HG02763 (cell line): ENCODE results near the gene MAPK7.
A peak's percentile ranks its signal among the peaks of the same experiment; 100 is the strongest.

ENCODE experiments used
- ATAC-seq: cut with Tn5 transposase; IDR thresholded peaks from one replicate; pipeline ENCODE4 v1.9.1; 2021; ENCODE audit warnings: mild to moderate bottlenecking, moderate library complexity; ENCODE audit not compliant: unreplicated experiment

The MAPK7 gene

DNA sequence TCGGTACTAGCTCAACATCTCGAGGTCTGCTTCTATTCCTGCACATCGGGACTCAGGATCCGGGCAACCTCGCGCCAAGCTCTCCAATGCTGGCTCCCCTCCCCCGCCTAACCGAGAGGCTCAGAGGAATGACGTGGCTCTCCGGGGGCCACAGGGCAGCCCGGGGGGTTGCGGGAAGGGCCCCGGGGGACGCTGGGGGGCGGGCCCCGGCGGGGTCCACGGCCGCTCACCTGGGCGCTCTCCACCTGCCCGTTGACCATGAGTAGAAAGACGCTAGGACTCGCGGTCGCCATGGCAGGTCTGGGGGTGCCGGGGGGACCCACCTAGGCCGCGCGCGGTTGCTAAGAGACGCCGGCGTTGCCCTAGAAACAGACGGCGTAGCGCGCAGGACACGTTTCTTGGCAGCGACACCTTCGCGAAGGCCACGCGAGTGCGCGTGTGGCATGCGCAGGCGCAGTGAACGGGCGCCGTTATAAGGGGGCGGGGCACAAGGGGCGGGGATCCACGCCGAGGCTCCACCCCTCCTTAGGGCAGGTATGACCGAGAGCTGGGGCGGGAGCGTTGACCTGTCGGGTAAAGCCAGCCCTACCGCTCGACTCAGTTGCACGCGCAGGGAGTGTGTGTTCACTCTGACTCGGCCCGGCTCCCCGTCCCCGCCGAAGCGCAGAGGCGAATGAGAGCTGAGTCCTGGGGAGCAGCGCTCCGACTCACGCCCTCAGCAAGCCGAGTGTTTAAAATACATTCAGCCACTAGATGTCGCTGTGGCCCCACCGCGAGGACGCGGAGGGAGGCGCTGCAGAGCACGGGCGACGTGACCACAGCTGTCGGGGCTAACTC, 15.8 kb upstream of the MAPK7 start, which contains the start of gene B9D1:
TSS of gene B9D1 (minus strand) at position 447 of the 837 bp plus-strand sequence. CDS start at position 293, 154 bp downstream.
- peak; percentile 78 for ATAC-seq

DNA sequence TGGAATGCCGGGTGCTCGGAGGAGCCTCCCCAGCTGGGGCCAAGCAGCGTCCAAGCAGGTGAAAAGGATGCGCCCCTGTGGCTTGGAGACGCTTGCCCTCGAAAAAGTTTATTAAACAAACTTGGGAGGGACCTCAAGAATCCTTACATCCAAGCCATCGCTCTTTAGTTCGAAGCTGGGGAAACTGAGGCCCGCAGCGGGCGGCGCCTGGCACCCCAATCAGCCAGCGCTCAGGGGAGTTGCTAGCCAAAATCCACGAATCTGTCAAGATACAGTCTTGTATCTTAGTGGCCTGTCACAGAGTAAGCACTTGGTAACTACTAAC, 15.2 kb upstream of the MAPK7 start:
- no peak for ATAC-seq

DNA sequence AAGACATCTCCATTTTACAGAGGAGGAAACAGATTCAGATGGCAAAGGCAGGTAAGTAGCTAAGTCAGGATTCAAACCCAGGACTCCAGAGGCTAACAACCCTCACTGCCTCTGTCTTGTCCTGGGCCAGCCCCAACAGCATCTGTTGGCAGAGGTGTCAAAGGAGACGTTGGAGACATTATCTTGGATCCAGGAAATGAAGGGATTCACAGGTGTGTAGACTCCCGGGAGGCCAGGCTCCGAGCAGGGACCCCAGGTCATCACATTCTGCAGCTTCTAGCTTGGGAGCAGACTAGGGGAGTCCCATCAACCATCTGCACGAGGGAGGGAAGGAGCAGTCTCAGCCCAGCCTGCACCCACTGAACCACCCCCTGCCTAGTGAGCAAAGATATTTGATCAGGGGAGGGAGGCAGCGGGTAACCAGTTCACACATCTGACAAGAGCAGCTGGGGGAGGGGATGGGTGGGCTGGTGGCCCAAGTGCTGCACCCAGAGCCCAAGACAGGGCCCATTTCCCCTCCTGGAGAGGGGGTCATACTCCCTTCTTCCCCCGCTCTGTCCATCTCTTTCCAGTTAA, 14.8 kb upstream of the MAPK7 start:
- no peak for ATAC-seq

DNA sequence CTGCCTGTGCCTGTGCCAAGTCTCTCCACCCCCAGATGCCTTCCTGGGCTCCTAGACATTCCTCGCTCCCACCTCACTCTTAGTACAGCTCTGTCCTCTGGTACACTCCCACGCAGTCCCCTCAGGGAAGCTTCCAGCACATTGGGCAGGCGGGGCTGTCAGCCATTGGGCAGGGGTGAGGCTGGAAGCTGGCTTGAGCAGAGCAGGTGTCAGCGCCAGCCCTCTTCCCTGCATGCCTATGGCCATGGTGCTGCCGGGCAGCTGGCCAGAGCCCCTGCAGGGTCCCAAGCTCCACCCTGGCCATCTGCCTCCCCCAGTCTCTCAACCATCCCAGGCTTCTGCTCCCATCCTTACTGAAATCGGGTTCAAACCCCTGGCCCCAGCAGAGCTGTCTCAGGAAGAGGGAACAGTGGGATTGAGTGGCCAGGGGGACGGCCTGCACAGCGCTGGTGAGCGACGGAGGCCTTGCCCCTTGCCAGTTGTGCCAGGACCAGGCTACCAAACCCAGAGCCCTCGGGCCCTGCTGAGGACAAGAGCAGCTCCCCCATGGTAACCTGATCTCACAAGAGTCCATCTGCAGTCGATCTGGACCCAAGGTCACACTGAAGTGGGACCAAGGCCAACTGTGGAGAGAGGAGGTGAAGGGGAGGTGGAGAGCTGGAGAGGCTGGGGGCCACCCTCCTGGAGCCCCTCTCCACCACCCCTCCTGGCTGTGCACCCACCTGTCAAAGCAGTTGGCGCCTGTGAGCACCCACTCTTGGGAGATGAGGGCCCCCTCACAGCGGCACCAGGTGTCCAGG, 13.4 kb upstream of the MAPK7 start:
- no peak for ATAC-seq

DNA sequence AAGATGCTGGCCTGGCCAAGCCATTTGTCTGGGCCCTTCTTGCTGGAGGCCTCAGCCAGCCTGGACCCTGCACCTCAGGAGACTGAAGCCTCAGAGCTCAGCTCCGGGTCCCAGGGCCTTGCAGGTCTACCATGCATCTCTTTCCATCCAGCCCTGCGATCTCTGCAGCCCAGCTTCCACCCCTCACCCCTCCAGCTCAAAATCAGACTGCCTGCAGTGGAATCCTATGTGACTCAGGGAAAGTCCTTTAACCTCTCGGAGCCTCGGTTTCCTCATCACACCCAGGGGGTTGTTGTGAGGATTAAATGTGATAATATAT, 12.8 kb upstream of the MAPK7 start:
- ATAC-seq: no peak

DNA sequence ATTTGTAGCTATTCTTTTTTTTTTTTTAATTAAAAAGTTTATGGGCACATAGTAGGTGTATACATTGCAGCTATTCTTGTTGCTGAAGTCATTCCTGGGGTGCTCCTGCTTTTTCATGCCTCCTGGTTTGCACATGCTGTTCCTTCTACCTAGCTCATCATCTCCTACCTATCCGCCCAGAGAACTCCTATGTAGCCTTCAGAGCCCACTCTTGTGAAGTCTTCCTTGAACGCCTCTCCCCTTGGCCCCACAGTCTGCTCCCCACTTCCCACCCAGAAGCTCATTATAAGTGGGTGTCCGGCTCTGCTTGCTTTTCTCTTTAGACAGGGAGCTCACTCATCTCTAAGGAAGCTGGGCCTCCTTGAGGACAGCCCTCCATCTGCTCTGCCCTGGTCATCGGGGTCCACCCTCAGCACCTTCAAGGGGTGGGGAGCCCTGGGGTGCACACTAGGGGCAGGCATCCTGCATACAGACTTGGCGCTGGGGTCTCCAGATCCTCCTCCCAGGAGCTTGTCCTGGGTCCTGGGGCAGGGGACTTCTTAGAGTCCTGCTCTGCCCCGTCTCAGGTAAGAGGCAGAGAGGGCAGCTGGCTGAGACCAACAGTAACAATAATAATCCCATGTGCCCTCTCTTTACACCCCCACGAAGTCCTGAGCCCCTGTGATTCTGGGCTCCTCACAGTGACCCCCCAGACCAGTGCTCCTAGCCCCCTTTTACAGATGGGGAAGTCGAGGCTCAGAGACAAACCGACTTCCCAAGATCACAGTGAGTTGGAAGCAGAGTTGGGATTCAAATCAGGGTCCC, 12.3 kb upstream of the MAPK7 start:
- ATAC-seq: no peak

DNA sequence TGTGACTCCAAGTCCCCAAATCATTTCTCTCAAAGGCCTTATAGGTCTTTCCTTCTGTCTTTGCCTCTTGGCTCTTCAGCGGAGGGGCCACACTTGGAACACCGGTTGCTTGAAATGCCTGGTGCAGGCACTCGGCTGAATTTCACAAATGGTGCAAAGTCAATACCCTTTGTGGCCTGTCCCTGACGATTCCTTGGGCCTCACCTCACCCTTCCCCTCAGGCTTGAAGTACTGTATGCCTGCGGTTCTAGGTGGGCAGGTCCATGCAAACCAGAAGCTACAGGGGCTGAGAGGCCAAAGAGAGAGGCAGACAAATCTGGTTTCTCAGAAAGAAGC, 11.7 kb upstream of the MAPK7 start:
- no peak for ATAC-seq

DNA sequence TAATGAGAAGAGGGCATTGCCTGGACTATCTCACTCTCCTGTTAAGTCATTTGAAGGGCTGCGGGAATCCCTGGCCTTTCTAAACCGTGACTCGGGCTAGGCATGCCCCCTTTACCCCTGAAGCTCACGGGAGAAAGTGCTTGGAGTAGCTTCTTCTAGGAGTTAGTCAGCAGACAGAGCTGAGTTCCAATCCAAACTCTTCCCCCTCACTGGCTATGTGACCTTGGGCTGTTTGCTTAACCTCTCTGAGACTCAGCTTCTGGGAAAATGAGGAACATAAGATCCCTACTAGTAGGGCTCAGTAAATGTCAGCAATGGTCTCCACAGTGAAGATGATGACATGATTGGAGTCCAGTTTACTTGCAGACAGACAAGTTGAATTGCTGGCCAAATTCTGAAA, 10.1 kb upstream of the MAPK7 start:
- ATAC-seq: no peak

DNA sequence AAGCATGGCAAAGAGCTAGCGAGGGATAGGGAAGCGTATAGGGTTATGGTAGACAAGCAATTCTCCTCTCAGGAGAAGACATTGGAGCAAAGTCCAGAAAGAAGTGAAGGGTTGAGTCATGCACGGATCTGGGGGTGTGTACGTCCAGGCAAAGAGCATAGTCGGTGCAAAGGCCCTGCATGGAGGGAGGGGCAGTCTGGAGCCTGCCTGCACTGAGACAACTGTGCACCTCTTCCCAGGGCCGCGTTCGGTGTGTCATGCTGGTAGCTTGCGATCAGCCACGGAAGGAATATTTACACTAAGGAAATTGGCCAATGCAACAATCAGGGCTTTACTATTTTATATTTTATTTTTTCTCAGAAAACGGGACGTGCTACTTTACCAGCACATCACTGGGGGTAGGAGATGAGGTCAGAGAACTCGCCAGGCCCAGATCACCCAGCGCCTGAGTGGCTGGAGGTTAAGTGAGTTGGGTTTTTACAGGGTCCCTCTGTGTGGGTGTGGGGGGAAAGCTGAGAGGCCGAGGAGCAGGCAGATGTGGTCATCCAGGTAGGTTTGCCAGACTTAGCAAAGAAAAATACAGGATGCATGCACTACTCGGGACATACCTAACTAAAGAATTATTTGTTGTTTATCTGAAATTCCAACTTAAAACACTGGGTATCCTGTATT, 9.1 kb upstream of the MAPK7 start:
- no peak for ATAC-seq

DNA sequence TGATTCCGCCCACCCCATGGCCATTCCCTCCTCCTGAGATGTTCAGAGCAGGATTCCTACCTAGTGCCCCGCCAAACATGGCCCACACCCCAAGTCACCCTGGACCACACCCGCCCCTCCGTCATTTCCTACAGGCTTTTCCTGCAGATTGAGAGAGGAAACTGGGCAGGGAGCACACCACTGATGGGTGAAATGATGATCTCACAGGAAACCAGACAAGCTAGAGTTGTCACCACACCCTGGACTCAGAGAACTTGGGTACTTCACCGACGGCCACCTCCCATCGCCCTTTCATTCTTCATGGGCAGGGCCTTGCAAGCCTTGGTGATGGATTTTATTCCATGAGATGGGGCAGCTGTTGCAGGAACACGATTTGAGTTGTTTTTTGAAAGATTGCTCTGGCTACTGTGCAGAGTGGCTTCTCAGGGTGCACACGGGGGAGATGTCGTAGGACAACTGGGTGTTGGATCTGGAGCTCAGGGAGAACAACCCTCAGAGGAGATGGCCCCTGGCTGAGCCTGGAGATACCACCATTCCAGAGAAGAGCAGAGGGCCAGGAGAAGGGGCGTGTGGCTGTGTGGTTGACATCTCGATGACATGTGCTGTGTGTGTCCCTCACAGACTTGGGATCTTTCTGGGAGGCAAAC, 8.3 kb upstream of the MAPK7 start:
- no peak for ATAC-seq

DNA sequence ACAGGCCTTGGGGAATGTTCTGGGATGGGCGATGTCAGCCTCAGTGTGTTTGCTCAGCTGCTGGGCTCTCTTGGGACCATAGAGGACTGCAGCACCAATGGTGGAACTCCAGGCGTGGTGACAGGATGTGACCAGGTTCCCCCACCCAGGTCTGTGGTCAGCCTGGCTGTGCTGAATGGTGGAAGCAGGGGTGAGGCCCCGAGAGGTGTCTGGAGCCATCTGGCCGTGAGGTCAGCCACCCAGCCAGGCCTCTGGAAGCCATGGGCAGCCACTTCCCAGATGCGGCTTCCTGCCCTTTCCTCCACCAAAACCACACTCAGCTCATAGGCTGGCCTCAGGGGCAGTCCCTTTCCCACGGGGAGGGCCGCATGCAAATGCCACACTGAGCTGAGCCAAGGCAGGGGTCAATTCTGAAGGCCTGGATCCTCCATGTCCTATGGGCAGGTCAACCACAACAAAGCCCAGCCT, 7.8 kb upstream of the MAPK7 start:
- peak; percentile 68 for ATAC-seq

DNA sequence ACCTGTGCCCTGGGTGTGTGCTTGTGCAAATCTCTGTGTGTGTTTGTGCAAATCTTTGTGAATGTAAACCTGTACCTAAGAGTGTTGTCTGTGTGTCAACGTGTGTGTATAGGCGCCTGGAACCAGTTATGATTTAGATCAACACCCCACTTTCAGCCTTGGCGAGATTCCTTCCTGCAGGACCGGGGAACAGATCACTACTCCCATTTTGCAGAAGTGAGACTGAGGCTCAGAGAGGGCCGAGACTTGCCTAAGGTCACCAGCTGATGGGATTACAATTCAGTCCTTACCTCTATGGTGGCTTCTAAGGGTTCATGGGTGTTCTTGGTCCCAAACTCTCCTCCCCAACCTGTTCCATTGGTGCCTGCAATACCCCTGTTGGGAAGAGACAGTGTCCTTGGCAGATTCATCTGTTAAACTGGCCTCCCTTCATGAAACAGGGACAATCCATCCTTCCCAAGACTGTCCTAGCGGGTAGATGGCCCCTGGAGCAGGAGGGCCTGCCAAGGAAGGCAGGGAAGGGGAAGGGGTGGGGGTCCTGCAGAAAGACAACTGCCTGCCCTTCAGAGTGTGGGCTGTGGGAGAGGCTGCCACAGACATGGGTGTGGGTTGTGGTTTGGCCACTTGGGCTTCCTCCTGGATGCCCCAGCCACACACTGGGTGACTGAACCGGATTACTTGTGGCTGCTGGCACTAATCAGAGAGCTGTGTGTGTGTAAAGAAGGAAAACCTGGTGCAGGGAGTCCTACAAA, 6.9 kb upstream of the MAPK7 start:
- no peak for ATAC-seq

DNA sequence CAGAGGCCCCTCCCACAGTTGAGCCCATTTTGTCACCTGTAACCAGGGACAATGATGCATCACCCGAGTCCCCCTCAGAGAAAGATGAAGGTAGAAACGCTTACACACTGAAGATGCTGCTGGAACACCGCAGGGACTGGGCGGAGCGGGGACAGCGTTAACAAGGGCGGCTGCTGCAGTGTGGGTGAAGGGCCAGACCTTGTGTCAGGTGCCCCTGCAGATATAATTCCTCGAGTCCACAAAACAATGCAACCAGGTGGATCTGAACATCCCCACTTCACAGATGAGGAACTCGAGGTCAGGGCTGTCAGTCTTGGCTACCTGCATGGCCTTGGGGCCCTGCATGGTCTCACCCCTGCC, 6.3 kb upstream of the MAPK7 start:
- ATAC-seq: no peak

DNA sequence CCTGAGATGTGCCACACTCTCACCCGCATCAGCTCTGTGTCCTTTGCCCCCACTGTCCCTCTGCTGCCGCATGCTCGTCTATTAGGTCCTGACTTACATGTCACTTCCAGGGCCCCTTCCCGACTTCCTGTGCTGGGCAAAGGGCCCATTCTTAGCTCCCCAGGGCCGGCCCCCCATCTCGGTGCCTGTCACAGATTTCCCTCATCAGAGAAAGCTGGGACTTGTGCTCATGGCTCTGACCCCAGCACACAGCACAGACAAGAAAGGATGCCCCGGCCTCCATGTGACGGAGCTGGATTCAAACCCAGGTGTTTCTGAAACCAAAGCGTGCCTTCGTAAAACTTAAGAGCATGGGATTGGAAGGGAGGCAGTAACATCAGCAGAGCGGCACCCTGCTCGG, 5.9 kb upstream of the MAPK7 start:
- ATAC-seq: no peak

DNA sequence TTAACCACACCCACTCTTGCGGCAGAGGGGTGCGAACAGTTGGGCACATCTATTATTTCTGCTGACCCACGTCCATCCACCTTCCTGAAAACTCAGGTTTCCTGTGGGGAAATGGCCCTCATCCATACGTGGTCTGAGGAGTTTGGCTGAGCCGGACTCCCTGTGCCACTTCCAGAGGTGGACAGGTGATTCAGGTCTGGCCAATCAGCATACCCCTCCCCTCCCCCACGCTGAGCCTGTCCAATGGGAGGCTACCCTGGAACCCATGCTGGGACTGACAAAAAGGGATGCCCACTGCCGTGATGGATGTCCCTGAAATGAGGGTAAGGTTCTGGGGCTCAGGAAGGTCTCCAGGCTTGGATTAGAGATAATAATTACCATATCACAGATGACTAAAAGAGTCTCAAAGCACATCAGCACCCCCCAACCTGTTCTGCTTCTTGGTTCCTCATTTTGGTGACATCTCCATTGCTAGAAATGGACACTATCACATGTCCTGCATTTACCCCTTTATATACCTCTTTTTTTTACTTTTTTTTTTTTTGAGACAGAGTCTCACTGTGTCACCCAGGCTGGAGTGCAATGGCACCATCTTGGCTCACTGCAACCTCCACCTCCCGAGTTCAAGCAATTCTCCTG, 5.3 kb upstream of the MAPK7 start:
- ATAC-seq: no peak

DNA sequence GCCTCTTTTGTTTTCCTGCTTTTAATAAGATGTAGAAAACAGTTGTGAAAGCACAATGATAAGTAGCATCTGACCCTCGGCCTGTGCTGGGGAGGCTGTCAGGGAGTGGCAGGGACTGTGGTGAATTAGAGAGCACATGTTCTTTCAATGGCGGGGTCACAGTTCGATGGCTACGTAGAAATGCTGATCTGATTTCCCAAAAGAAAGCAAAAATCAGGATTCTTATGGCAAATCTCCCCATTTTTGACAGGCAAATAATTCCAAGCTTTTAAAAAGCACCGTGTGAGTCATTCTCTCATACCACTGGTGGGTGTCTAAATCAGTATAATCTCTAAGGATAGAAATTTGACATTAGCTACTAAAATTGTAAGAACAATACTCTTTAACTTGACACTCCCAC, 4.2 kb upstream of the MAPK7 start:
- ATAC-seq: no peak

DNA sequence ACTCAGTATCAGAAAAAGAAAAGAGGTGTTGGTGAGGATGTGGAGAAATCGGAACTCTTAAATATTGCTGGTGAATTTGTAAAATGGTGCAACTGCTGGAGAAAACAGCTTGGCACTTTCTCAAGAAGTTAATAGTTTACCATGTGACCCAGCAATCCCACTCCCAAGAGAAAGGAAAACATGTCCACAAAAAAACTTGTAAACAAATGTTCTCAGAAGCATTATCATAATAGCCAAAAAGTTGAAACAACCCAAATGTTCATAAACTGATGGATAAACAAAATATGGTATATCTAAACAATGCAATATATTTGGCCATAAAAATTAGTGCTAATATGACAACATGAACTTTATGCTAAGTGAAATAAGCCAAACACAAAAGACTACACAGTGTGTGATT, 2.6 kb upstream of the MAPK7 start:
- ATAC-seq: no peak

DNA sequence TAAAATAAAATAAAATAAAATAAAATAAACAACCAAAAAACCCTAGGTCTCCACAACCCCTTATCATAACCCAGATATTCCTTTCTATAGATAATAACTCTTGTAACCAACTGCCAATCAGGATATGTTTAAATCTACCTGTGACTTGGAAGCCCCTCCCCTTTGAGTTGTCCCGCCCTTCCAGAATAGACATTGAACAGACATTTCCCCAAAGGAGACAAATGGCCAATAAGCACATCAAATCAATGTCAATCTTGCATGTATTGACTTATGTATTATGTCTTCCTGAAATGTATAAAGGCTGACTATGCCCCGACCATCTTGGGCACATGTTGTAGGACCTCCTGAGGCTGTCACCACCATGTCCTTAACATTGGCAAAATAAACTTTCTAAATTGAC, 1.5 kb upstream of the MAPK7 start:
- ATAC-seq: no peak
